Stimulated activated CD4-positive, alpha-beta T cell treated with anti-CD3 and anti-CD28 coated beads, Interleukin-12 subunit alpha, Interleukin-12 subunit beta, amount 100 ng/mL, for 4 hours (primary cell): Measurements from ENCODE around the gene BPIFB2.

Experiments used
- DNase-seq: peaks from one replicate; pipeline ENCODE4 v3.0.0-alpha.2; 2020

BPIFB2 gene

DNA sequence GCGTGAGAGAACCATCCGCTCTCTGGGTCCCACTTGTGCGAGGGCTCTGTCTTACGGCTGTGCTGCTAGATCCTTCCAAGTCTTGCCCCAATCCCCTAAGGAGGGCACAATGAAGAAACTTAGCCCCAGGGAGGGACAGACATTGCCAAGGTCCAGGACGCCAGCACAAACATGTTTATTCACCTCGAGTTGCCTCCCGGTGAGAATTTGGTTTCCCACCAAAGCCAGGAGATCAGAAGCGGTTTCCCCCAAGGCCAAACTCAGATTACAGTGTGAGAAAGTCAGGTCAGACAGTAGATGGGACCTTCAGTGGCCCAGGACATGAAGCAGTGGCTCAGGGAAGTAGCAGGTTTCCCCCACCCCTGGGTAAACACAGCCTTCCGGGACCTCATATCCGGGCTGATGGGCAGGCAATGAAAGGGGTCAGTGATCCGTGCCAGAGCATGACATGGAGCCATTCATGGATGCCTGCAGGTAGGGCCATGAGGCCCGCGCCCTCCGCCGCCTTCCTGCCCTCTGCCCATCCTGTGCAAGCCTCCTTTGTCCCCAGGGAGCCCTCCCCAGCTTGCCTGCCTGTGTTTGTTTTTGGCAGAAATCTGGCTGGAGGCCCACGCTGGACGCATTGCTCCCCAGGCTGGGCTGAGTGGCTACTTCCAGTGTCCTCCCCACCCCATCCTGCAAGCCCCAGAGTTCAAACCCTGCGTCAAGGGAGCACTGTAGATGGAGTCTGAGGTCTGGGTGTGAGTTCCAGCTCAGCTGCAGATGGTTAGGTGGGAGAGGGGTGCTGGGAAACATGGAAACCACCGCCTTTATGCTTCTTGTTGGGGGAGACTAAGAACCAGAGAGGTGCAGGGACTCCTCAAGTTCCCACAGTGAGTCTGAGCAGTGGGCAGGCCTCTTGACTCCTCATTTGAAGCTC, 2.0 kb downstream of the BPIFB2 start:
- DNase-seq, result no peak

DNA sequence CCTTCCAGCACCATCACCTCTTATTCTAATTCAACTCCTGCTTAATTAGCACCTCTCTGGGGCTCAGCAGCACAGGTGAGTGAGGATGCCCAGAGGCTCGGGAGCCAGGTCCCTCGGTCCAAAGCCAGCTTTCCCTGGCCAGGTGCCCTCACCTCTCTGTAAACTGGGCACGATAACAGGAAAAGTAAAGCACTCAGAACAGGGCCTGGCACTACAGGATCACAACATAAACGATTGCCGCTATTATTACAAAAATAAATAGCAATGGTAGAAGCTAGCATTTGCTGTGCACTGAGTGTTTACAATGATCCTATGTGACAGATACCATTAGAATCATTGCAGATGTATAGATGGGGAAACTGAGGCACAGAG, 2.6 kb downstream of the BPIFB2 start:
- no peak for DNase-seq

DNA sequence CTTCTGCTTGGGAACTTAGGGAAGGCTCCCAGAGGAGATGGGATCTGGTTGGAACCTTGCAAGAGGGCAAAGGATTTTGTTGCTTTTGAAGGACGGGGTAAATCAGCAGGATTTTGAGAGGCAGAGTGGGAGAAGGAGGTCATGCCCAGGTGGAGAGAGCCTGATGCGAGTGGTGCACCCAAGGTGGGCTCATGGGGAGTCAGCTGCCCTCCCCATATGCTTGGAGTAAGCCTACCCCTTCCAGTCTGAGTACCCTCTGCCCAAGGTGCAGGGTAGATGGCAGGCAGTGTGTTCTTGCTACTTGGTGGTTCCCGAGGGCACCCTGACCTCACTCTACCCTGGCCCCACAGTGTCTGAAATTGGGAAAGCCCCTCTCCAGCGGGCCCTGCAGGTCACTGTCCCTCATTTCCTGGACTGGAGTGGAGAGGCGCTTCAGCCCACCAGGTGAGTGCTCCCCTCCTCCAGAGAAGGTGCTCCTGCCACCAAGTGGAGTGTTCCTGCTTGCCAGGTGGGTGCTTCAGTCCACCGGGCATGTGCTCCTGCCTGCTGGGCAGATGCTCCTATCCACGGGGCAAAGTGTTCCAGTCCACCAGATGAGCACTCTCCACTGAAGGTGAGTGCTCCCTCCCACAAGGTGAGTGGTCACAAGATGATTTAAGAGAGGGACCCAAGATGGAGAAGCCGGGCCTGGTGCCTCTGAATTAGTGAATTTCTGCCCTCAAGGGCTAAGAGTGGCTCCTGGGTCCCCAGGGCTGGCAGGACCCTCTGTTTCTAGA, 3.4 kb downstream of the BPIFB2 start:
- DNase-seq, result no peak

DNA sequence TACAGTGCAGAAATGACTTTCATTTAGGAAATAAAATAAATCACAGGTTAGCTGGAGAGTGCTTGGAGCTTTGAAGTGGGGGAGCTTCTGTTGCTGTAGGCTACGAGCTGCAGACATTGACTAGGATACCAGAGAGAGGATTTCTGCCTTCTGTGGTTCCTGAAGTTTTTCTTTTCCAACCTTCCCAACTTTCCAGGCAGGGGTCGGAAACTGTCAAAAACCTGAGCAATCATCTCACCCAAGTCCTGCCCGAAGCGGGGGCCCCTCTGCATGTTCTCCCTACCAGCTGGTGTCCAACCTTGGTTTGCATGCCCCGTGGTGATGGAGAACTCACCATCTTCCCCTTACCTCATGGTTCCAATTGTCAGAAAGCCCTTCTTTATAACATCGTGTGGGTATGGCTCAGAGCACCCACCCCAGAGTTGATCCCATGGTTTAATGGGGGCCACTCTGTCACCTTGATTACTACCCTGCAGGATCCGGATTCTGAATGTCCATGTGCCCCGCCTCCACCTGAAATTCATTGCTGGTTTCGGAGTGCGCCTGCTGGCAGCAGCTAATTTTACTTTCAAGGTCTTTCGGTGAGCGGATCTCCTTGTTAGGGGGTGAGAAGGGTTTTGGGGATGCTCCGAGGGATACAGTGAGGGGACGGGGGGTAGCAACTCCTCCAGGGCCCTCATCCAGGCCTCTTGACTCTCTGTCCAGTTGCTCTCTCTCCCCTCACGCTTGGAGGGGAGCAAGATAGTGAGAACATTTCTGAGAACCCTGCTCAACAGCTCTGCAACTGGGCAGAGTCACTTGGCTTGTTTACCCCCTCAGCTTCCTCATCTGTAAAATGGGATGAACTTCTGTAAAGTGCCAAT, 5.1 kb downstream of the BPIFB2 start:
- DNase-seq, result no peak

DNA sequence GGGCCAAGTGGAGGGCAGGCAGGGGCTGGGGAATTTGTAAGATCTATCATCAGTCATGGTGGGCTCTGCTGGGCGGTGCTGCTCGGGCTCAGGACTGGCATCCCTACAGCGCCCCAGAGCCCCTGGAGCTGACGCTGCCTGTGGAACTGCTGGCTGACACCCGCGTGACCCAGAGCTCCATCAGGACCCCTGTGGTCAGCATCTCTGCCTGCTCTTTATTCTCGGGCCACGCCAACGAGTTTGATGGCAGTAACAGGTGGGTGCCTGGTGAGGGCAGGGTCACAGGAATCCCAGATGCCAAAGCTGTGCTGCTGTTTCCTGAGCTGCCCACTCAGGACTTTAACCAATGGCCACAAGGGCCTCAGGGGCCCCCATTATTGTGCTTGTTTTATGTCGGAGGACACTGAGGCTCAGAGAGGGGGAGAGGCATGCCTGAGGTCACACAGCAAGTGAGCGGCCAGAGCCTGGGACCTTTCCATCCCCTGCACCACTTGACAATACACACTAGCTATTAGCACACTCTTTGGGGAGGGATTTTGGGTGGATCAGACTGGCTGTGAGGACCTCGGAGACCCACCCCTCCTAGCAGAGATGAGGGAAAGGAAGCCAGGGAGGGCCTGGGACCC, 6.3 kb downstream of the BPIFB2 start:
- no peak for DNase-seq

DNA sequence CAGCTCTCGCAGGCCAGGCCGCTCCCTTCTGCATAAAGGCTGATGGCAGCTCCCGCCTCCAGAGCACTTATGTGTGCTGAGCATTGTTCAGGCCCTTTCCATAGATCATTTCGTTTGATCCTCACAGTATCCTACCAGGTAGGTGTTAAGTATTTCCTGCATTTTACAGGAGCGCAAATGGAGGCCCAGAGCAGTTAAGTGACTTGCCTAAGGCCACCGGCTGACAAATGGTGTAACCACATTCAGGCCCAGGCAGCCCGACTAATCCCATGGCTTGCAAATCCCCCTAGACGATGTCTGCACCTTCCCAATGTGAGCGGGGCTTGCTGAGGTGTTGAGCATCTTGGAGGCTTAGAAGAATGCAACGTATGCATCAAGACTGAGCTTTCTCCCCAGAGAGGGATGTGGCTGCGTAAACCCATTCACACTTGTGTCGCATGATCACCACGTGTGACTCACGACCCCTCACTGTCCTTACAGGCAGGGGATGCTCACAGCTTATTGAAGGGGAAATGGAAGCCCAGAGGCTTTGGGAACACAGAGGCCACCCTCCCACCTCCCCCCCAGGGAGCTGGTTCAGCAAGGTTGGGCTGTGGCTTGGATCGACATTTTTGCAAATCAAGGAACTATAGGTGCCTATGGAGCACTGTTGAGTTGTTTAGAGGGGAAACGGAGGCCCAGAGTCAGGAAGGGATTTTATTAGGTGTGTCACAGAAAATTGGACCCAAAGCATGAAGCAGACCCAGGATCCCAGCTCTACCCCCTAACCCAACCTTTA, 7.0 kb downstream of the BPIFB2 start:
- DNase-seq, result no peak

DNA sequence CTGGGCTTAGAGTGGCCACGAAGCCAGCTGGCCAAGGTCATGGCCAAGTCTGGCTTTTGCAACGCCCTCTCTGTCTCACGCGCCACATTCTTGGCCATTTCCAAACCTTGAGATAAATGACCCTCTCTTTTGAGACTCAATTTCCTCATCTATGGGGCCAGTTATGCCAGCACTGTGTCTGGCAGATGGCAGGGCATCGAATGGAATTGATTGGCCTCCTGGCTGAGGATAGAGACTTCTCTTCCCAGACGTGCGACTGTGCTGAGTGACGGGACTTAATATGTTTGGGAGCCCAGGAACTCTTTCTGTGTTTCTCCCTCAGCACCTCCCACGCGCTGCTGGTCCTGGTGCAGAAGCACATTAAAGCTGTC, 7.6 kb downstream of the BPIFB2 start:
- DNase-seq, result no peak

DNA sequence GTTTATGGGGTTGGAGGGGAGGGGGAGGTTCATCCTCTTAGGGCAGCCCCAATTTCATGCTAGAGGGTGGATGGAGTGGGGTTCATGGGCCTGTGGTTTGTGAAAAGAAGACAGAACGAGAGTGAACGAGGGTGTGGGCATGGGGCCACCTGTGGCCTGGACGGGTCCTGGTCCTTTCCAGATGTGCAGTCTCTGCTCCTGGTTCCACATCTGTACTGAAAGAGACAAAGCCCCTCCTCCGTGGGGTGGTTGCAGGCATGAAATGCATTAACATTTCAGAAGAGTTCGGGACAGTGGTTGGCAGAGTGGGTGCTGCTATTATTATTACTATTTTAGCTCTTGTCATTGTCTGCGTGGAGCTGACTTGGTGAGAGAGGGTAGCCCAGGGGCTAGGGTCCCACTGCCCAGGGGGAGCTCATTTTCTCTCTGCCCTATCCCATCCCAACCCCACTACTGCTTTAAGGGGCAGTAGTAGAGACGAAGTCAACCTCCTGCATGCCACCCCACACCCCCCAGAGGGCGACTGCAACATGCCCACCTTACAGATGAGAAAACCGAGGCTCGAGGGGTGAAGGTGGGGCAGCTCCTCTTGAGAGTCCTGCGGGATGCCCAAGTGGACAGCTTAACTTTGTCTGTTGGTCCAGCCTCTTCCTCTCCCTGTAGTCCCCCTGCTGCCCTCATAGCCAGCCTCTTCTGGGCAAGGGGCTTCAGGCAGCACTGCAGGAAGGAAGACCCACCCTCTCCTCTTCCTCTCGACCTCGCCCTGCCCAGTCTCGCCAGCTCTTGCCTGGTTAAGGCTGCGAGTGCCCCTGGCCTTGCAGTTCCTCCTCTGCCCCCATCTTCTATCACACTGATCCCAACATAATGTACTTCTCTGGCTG, 8.4 kb downstream of the BPIFB2 start:
- no peak for DNase-seq

DNA sequence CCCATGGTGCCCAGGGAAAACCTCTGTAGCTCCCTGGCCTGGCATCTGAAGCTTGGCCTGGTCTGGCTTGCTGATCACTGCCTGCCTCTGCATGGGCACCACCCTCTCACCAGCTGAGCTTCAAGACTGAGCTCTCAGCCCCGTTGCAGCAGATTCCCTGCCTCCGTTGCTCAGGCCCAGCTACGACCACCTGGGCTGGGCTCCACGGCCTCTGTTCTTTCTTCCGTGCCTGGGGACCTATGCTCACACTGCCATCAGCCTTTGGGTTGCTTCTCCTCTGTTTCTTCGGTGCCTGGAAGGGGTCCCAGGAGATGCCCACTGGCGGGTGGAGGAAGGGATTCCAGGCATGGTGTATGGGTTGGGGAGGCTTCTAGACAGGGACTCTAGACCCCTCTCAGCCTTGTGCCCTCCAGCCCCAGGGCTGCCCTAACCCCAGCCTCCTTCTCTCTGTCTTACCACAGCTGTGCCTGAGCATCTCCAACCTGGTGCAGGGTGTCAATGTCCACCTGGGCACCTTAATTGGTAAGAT, 9.1 kb downstream of the BPIFB2 start:
- DNase-seq, result no peak

DNA sequence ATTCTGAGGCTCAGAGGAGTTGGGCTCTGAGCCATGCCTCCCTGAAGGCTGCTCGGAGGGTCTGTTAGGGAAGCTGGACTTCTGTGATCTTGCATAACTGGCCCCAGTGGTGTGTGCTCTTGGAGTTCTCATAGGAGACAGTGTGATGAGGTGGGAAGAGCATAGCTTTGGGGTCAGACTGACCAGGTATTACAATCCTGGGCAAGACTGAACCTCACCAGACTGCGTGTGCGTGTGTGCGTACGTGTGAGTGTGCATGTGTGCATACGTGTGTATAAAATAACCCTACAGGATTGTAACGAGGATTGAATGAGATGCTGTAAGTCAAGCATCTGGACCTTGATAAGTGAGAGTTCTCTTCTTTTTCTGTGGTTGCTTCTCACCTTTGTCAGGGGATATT, 10.0 kb downstream of the BPIFB2 start:
- no peak for DNase-seq

DNA sequence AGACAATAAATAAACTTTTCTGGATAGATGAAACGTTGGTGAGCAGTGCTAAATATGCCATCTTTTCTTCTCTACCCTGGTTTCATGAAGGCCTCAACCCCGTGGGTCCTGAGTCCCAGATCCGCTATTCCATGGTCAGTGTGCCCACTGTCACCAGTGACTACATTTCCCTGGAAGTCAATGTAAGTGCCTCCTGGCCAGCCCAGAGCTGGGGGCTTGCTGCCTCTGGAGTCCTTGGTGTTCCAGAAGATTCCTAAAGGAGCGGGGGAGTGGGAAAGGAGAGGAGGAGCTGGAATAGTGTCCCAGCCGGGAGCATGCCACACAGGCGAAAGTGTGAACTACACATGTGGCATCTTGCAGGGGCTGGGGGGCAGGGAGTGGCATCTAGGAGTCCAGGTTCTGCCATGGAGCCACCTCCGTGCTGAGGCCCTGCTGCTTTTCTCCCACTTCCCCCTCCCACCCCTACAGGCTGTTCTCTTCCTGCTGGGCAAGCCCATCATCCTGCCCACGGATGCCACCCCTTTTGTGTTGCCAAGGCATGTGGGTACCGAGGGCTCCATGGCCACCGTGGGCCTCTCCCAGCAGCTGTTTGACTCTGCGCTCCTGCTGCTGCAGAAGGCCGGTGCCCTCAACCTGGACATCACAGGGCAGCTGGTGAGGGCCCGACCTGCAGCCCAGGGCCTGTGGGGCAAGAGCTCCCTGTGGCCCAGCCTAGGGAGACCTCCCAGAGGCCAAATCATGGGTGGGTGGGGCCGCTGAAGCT, 10.8 kb downstream of the BPIFB2 start:
- no peak for DNase-seq

DNA sequence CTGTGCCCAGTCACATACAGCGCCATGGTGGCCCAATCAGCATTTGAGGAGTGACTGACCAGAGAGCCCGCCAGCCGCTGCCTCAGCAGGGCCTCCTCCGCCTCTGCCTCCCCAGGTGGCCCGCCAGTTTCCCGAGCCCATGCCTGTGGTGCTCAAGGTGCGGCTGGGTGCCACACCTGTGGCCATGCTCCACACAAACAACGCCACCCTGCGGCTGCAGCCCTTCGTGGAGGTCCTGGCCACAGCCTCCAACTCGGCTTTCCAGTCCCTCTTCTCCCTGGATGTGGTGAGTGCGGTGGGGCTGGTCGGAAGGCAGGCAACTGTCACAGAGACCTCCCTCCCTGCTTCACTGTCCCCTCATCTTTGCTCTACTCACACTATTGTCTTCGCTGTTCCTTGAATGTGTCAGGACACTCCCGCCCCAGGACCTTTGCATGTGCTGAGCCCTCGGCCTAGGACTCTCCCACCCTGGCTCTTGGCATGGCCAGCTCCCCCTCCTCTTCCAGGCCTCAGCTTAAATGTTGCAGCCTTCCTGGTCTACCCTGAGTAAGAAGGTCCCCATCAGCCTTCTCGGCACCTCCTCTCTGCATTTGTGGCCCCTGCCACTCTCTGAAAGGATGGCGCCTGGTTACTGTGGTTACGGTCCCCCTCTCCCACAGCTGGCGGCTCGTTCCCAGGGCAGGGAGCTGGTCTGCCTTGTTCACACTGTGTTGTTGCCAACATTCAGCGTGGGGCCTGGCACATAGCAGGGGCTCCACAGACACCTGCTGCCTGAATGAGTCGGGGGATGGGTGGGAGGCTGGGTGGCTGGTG, 12.2 kb downstream of the BPIFB2 start:
- no peak for DNase-seq

DNA sequence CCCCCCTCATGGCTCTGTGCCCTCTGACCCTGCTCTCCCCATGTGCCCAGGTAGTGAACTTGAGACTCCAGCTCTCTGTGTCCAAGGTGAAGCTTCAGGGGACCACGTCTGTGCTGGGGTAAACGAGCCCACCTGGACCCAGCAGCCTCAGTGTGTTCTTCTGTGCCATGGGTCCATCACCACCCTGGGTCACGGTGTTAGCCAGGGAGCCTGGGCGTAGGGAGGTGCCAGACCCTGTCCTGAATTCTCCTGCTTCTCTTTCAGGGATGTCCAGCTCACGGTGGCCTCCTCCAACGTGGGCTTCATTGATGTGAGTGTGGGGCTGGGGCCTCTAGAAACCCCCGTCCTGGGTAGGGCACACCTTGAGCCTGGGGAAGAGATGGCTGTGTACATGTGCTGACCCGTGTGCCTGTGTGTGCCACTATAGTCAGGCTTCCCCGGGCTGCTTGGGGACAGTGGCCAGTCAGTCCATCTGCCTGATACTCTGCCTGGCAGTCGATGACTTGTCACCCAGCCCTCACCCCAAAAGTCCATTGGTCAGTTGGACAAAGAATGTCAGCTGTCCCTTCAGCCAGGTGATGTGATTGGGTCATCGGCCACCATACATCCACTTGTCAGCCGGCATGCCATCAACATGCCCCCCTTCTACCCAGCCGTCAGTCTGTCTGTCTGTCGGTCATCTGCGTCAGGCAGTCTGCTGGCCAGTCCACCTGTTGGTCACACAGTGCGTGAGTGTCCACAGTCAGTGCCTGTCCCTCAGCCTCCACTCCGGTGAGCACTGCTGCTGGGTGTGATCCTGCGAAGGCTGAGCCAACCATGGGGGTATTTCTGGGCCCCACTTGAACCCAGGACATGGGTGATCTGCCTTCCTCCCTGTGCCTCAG, 13.0 kb downstream of the BPIFB2 start:
- no peak for DNase-seq

DNA sequence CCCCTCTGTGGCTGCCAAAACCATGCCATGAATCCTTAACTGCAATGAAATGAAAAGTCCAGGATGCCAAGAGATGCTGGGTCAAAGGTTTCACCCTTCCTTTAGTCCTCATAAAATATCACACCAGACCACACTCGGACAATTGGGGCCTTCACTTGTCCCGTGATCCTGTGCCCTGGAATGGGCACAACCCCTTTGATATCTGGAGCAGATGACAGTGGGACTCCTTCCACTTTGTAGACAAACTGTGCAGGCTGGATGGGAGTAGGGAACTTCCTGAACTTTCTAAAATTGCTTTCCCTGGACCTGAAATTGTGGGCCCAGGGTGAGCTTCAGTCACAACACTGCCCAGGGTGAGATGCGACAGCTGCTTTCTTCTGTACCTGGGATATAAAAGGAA, 14.4 kb downstream of the BPIFB2 start:
- DNase-seq, result no peak

DNA sequence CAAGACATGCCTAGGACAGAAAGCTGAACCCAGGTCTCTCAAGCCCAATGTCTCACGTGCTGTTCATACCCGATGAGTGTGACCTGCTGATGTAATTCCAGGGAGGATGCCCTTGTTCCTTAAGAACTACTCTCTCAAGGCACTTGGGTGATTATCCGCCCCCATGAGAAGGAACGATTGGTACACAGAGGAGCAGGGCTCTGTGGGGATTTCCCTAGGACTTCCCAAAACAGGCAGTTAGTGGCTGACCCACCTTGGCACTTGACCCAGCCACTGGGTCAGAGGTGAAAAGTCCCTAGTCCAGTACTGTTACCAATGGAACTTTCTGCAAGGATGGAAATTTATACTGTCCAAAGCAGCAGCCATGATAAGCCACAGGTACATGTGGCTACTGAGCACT, 14.8 kb downstream of the BPIFB2 start:
- DNase-seq, result no peak

DNA sequence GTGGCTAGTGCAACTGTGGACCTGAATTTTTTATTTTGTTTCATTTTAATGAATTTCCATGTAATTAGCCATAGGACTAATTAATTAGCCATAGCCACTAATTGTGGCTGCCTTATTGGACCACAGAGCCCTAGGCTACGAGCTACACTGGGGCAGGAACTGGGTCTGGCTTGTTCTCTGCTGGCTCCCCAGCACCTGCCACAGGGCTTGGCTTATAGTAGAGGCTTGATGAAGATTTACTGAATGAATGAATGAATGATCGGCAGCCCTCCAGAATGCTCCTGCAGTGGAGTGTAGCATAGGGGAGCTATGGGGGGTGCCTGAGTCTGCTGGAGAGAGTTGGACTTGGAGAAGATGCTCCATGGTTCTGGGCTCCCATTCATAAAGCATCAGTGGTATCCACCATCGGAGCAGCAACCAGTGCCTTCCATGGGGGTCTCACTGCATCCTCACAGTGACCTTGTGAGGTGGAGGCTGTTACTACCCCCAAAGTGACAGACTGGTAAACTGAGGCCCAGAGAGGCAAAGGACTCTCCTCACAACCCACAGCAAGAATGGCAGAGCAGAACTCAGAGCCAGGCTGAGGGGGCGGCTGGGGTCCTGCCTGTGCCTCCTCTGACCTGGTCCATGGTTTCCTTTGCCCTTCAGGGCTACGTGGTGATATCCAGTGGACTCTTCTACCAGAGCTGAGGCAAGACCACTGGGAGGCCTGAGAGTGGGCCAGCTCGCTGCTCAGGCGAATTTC, 15.4 kb downstream of the BPIFB2 start:
- no peak for DNase-seq
